ENCODE results near the gene ABCB11.

The ABCB11 gene

GRCh38 chr2:169042856-169043255, 11.7 kb upstream of the ABCB11 start:
- DNase-seq (ENCODE audit: low spot score): no peak

- DNase-seq (ENCODE audit: low spot score): no peak
Observed at GRCh38 chr2:169041594-169041993, 10.5 kb upstream of the ABCB11 start.

DNA sequence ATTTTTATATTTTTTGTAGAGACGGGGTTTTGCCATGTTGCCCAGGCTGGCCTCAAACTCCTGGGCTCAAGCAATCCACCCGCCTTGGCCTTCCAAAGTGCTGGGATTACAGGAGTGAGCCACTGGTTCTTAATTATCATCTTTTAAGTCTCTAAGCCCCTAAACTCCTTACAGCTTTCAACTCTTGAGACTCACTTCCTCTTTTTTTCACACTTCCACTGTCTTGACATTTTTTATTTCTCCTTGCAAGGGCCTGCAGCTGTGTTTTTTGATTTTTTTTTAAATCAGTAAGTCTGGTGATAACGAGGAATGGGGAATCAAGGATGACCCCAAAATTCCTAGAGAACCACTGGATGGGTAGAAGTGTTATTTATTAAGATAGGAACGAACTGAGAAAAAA, 8.6 kb upstream of the ABCB11 start:
- DNase-seq (ENCODE audit: low spot score): no peak

DNA sequence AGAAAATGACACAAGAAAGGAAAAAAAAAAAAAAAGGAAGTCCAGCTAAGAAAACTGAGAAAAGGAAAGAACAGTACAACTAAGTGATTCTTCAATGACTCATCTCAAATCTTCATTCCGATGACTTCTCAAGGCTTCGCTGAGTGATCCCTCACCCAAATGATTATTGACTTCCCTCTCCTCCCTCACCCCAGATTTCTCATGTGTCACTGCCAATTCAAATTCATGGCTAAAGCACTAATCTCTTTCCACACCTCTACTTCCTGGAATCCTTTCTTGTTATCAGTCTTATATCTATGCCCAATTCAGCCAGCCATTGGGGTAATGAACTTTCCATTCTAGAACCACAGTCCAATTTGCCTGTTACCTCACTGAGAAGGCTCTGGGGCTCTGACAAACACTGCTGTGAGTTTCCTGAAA, 7.2 kb upstream of the ABCB11 start:
- no peak for DNase-seq (ENCODE audit: low spot score)

GRCh38 chr2:169036736-169037440, 5.8 kb upstream of the ABCB11 start:
- DNase-seq (ENCODE audit: low spot score): no peak

DNA sequence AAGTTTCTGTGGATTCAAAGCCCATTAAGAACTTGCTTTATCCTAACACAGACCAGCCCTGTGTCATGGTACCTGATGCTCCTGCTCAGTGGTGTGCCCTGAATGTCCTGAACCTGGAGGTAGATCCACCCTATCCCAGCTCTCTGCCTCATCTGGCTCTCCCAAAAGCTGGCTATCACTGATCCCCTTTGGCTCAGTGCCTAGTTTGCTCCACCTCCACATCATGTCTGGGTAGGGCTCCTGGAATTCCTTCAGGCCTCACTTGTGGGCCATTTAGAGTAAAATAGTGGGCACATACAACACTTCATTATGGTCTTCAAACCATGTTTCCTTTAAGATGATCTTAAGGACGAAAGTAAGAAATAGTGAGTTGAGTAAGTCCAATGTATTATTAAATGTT, 4.8 kb upstream of the ABCB11 start:
- DNase-seq (ENCODE audit: low spot score): no peak

GRCh38 chr2:169034984-169035544, 3.9 kb upstream of the ABCB11 start:
- DNase-seq (ENCODE audit: low spot score): no peak

- peak; percentile 22 for DNase-seq (ENCODE audit: low spot score)
Observed at GRCh38 chr2:169034256-169034655, 3.1 kb upstream of the ABCB11 start.

DNA sequence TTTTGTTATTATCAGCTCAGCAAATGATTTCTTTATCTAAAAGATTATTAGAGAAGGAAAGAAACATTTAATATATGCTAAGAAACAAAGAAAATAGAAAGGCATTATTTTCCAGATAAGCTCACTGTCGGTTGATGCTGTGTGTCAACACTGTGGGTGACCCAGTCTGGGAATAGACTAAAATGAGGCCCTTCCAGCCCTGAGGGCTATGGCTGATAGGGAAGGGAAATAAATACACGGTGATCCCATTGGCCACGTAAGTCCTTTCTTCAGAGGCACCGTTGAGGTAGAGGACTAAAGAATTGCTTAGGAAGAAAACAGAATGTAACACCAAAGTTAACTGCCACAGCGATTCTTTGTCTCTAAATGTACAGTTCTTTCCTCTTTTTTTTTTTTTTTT, 1.8 kb downstream of the ABCB11 start:
- DNase-seq (ENCODE audit: low spot score): no peak

- no peak for DNase-seq (ENCODE audit: low spot score)
Observed at GRCh38 chr2:169027234-169027633, 3.9 kb downstream of the ABCB11 start.

GRCh38 chr2:169026056-169026455, 5.1 kb downstream of the ABCB11 start:
- DNase-seq (ENCODE audit: low spot score): no peak

GRCh38 chr2:169023161-169023560, 8.0 kb downstream of the ABCB11 start:
- DNase-seq (ENCODE audit: low spot score): no peak

GRCh38 chr2:169018390-169018789, 12.7 kb downstream of the ABCB11 start:
- no peak for DNase-seq (ENCODE audit: low spot score)

DNA sequence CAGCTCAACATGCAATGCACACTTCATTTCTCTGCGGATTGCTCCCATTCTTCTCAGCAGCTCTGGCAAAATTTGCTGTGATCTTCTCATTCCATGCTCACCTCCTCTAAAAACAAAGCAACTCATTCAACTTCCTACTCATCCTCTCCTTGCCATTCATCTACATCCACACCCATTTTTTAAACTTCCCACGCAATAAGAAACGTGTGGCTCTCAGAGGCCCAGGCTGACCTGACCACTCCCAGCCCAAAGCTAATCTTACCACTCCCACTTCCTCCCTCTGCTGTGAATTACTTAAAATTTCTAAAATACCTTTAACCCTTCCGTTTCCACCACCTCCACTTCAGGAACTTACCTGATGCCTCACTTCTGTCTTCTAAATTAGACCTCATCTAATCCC, 15.2 kb downstream of the ABCB11 start:
- no peak for DNase-seq (ENCODE audit: low spot score)

GRCh38 chr2:169014780-169015179, 16.3 kb downstream of the ABCB11 start:
- DNase-seq (ENCODE audit: low spot score): no peak

DNA sequence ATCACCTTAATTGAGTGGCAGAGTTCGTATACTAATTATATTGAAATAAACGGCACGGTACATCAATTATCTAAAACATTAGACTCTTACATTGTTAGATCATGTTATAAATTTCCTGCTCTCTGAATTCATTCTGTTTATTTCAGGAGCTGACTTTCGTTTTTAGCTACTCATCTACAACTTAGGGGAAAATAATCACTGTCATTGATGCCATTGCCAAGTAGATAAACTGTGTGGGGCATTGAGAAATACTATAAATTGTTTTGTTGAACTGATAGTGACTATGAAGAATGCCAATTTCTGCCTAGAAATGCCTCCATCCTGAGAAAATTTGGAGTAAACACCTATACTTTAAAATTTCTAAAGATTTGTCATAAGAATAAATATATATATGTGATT, 17.5 kb downstream of the ABCB11 start:
- DNase-seq (ENCODE audit: low spot score): no peak

GRCh38 chr2:169012812-169013627, 18.1 kb downstream of the ABCB11 start:
- DNase-seq (ENCODE audit: low spot score): no peak

DNA sequence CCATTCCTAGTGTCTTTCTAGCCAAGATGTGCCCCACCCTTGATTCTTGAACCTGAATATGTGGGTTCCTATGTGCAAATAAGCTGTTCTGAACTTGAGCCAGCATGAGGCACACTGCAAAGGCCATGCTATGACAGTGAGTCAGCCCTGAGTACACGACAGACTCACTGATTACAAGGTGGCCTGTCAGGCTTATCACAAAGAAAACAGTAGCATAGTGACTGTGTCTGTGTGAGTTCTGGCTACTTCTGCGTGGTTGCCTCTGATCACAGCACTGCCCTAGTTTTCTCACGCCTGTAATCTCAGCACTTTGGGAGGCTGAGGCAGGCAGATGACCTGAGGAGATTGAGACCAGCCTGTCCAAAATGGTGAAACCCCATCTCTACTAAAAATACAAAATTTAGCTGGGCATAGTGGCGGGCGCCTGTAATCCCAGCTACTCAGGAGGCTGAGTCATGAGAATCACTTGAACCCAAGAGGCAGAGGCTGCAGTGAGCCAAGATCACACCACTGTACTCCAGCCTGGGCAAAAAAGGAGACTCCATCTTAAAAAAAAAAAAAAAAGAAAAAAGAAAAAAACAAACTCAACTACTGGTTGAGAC, 18.8 kb downstream of the ABCB11 start:
- DNase-seq (ENCODE audit: low spot score): peak; percentile 38

DNA sequence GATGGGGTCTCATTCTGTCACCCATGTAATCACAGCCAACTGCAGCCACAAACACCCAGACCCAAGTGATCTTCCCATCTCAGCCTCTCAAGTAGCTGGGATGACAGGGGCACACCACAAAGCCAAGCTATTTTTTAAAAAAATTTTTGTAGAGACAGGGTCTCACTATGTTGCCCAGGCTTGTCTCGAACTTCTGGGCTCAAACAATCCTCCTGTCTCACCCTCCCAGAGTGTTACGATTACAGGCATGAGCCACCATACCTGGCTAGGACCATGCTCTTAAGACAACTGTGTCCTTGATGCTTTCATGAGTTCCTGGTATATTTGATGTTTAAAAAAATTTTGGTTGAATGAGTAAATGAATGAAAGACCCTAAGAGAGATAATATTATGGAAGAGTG, 19.4 kb downstream of the ABCB11 start:
- DNase-seq (ENCODE audit: low spot score): no peak

DNA sequence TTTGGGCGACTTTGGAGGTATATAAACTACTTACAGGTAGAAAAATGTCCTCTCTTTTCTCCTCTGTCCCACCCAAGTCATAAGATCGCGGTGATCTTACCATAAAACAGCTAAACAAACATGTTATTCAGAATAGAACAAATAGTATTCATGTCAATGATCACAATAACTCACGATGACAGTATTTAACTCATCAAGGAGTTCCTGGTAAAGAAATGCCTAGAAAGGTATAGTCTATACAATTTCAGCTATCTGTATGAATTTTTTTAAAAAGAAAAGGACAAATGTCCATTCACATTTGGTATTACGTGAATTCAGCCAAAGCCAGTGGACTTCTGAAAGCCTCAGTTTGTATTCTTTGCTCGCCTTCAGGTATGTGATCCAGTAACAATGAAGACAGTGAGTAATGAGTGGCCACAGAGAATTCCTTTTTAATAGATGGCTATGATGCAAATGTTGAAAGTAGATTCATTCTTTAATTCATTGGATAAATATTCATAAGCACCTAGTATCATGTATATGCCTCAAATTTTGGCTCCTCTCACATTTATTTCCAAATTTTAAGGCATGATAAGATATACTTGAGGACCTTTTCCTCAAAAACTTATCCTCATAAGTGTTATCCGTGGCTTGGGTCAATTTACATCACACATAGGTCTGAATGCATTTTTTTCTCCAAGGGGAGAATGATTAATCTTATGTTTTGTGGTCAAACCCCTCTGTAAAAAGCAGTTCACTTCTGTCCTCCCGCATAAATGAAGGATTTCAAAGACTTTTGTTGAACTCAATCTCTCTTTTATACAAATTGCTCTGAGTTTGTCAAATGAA, 20.3 kb downstream of the ABCB11 start:
- DNase-seq (ENCODE audit: low spot score): no peak

GRCh38 chr2:169009865-169010579, 21.1 kb downstream of the ABCB11 start:
- no peak for DNase-seq (ENCODE audit: low spot score)

Data from HuH-7 (cell line).